Kidney capillary endothelial cell (primary cell): Measurements from ENCODE around the gene SLCO2A1.

ENCODE experiments used
- DNase-seq: peaks from one replicate; pipeline ENCODE4 v3.0.0-alpha.2; 2018; ENCODE audit warnings: low spot score

SLCO2A1 gene

DNA sequence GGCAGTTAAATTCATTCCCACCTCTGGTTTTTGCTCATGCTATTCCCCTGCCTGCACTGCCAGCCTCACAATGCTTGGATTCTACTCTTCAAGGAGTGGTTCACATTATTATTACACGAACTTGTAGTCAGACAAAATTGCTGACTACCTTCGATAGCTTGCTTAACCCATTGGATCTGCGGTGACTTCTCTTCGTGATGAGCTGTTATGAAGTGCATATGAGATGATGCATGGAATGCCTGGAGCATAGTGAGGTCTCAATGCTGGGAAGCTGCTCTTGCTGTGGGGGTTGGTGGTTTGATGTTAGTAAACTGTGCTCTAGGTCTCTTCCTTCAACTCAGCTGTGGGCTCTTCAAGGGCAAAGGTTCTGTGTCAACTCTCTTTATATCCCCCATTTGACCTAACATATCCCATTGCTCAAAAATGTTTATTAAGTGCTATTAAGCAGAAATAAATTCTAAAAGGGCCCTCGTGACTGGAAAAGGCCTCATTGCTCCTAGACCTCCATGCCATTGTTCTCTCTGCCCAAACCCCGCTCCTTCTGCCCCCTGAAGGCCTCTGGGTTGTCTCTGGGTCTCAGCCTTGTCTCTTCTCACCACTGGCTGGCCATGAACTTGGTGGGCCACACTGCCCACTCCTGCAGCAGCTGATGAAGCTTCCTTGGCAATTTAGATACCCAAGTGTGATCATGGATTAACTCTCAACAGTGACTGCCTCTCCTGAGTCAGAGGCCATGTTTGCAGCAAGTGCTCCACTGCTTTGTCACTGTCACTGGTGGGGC is 4.5 kb upstream of the SLCO2A1 start:
- no peak for DNase-seq

GRCh38 chr3:134033315-134033996 is 3.7 kb upstream of the SLCO2A1 start:
- DNase-seq: no peak

GRCh38 chr3:134031348-134031915 is 1.7 kb upstream of the SLCO2A1 start:
- DNase-seq: no peak

DNA sequence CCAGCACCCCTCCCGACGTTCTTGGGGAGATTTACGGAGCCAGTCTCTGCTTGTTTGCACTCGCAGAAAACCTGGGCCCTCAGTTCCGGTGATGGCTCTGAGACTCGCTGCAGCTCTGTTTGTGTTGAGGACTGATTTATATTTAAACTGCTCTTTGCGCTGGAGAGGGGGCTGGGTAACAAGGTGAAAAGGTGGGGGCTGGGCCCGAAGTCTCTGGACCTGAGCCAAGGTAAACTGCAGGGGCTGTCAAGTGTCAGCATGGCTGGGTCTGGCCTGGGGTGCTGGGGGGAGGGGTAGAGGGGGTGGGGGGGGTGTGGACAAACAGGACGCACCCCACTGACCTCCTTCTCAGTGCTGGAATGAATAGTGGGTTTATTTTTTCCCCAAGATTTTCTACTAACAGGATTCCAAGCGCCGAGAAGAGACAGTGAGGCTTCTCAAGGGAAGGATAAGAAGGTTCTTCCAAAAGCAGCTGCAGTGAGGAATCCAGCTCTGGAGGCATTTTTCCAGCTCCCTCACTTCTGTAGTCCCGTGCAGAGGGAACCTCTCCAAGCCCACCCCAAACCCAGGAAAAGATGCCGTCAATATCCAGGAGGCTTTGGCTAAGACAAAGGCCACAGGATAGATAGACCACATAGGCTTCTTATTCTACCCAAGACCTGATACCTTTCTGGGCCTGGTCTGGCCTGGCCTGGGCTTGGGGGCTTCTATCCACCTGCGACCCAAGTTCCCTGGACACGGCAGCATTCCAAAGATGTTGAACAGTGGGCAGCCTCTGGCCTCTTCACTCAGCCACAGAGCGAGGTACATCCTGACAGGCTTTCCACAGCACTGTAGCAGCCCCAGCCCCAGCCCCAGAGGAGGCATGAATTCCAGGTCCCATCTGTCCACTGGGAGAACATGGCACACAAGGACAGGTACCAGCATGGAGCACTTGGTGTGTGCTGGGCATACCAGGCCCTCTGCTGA is 938 bp upstream of the SLCO2A1 start:
- no peak for DNase-seq

DNA sequence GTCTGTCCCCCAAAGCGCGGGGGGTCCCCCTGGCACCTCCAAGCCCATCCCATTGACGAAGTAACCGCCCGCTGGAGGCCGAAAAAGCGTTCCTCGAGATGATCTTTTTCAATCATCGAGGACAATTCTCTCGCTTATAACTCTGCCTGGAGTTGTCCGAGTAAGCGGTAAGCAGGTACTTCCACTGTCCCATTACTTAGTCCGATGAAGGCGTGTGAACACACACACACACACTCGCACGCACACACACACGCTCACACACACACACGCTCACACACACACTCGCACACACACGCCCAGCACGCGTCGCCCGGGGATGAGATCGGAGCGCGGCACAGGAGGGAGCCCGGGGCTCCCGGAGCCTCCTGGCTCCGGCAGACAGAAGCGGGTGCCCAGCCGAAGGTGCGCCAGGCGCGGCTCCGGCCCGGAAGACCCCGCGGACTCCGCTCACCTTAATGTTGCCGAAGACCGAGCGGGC is 430 bp downstream of the SLCO2A1 start:
- no peak for DNase-seq

GRCh38 chr3:134028486-134029255 is 1.1 kb downstream of the SLCO2A1 start:
- DNase-seq: no peak

DNA sequence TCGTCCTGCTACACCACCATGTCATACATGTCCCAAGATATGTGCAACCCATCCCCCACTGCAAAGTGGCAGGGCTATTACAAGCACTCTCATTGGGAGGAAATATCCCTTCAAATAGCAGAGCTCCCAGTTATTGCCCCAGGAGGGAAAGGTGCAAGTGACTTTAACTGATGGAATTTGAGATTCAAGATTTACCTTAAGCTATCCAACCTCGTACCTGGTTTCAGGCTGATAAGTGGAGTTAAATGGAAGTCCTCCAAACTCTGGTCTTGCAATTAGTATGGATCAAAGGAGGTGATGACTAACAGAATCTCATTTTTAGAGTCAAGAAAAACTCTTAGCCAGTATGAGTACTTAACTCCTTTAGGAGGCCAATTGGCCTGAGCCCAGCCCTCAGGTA is 2.1 kb downstream of the SLCO2A1 start:
- DNase-seq: no peak

DNA sequence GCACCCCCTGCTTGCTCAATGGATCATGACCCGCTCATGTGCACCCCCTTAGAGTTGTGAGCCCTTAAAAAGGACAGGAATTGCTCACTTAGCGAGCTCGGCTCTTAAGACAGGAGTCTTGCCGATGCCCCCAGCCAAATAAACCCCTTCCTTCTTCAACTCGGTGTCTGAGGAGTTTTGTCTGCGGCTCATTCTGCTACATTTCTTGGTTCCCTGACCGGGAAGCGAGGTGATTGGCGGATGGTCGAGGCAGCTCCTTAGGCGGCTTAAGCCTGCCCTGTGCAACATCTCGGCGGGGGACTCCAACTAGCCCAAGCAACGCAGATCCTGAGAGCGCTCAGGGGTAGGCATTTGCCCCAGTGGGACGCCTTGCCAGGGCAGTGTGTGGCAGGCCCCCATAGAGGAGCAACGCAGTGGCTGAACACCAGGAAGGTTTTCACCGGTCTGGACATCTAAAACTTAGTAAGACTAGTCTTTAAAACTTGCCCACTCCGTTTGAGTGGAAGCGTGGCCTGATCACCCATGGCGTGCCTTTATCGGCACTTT is 9.5 kb downstream of the SLCO2A1 start:
- DNase-seq: no peak

- no peak for DNase-seq
Observed at GRCh38 chr3:134018850-134019249, 10.9 kb downstream of the SLCO2A1 start.

DNA sequence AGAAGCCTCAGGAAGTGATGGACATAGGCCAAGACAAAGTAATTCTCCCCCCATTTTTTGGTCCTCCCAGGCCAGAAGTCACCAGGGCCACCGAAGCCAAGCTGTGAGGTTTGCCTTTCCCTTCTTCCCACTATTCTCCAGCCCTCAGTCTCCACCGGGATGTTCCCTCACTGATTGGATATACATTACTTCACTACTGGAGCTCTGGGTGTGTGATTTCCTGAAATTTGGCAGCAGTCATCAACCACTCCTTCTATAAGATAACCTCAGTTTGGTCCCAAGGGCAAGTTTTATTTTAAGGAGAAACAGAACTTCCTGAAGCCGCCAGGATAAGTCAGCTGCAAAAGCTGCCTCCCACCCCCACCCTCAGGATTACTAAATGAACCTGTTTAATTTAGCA is 11.3 kb downstream of the SLCO2A1 start:
- no peak for DNase-seq

GRCh38 chr3:134017490-134017889 is 12.2 kb downstream of the SLCO2A1 start:
- DNase-seq: no peak

DNA sequence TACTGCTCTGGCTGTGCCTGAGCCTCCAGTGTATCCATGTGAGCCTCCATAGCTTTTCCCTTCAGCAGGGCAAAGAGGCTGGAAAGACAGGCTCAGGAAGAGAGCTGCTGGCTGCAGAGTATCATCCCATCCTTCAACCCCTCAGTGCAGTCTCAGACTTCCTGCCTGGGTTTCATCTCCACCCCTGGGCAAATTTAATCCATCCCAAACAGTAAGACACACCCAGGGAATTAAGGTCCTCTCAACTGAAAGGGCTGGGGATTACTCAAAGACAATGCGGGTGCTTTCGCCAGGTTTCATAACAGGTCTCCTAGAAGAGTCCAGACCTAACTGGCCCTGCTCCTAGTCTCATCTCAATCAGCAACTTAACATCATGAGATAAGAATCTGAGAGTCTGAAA is 15.5 kb downstream of the SLCO2A1 start:
- no peak for DNase-seq

- no peak for DNase-seq
Observed at GRCh38 chr3:134013280-134013679, 16.4 kb downstream of the SLCO2A1 start.

- peak; percentile 42 for DNase-seq
Observed at GRCh38 chr3:134009345-134010000, 20.3 kb downstream of the SLCO2A1 start.

- DNase-seq: peak; percentile 96
Observed at GRCh38 chr3:134008630-134009156, 21.0 kb downstream of the SLCO2A1 start.

DNA sequence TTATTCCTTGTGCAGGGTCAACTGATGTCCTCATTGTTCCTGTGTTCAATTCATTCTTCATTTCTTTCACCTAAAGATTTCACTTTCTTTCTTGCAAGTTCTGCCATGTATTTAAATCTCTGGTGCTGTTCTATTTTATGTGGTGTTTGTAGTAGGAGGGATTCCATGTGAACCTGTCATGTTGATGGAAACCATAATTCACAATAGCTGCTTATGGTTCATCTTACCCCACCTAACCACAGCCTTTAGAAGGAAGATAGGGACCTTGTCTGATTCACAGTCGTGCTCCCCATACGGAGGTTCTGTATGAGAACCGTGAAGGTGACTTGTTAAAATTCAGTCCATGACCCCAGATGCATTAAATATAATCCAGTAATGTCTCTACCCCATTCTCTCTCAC is 21.9 kb downstream of the SLCO2A1 start:
- no peak for DNase-seq

GRCh38 chr3:134004841-134005240 is 24.9 kb downstream of the SLCO2A1 start:
- no peak for DNase-seq

DNA sequence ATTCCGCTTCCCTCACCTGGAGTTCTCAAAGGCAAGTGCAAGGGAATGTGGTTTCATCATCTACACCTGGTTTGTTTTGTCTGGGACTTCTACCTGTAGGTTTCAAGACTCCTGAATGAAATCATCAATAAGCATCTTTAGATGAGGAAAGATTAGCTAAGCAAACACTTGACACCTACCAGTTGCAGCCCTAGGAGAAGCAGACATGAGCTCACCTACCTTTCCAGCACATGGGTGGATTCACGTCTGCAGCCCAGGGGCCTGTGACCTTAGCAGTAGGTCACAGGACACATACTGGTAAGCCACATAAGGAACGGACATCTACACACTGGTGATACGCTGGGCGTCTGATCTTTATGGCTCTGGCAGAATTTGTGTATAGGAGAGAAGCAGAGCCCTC is 26.7 kb downstream of the SLCO2A1 start:
- no peak for DNase-seq

- no peak for DNase-seq
Observed at GRCh38 chr3:134002306-134002705, 27.4 kb downstream of the SLCO2A1 start.

DNA sequence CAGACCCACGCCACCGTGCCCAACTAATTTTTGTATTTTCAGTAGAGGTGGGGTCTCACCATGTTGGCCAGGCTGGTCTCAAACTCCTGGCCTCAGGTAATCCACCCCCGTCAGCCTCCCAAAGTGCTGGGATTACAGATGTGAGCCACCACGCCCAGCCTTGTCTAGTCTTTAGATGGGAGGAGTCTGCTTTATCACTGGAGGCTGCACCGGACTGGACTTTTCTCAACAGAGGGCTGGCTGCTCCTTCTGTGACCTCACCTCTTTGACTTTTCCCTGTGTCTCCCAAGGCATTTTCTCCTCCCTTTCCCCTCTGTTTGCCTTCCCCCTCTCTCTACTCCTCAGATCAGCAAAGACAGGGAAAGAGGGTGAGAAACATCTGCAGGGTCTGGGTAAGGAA is 28.5 kb downstream of the SLCO2A1 start:
- DNase-seq: no peak
